Karpas-422 (cell line): Measurements from ENCODE around the gene TCEANC. TPM values are rescaled to one million over a fixed set of nuclear protein-coding genes. Genes with fewer than 3 reads are reported as not detected.
"Not testable (repeated sequence)": the region's sequence is repeated elsewhere in the genome, so short reads cannot be mapped to it uniquely, and the experiment has no call there.

Experiments
- DNase-seq: peaks from one replicate; pipeline ENCODE4 v3.0.0-alpha.2; 2015
- H2AFZ ChIP-seq: fragments of 200-600 bp; sonication (generic); 2 replicates; pipeline ENCODE4 v1.6.1; 2014; ENCODE audit warnings: antibody characterized with exemption, low read length, mixed read lengths
- H3K27ac ChIP-seq: fragments of 200-600 bp; sonication (generic); 2 replicates; pipeline ENCODE4 v1.5.1; 2014; ENCODE audit warnings: mild to moderate bottlenecking, low read length, moderate library complexity
- H3K27me3 ChIP-seq: fragments of 200-600 bp; sonication (generic); 2 replicates; pipeline ENCODE4 v1.6.1; 2014; ENCODE audit warnings: low read length, mixed read lengths
- H3K36me3 ChIP-seq: fragments of 200-600 bp; sonication (generic); 2 replicates; pipeline ENCODE4 v1.6.1; 2014; ENCODE audit warnings: low read length, mixed read lengths; ENCODE audit not compliant: insufficient read depth
- H3K4me1 ChIP-seq: fragments of 200-600 bp; sonication (generic); 2 replicates; pipeline ENCODE4 v1.6.1; 2014; ENCODE audit warnings: mild to moderate bottlenecking, low read length, mixed read lengths
- H3K4me2 ChIP-seq: fragments of 200-600 bp; sonication (generic); 2 replicates; pipeline ENCODE4 v1.6.1; 2014; ENCODE audit warnings: low read length, low read depth, mild to moderate bottlenecking; ENCODE audit not compliant: poor library complexity, severe bottlenecking
- H3K4me3 ChIP-seq: fragments of 200-600 bp; sonication (generic); 2 replicates; pipeline ENCODE4 v1.5.1; 2014; ENCODE audit warnings: mild to moderate bottlenecking, antibody characterized with exemption, low read length, mixed read lengths
- H3K79me2 ChIP-seq: fragments of 200-600 bp; sonication (generic); 2 replicates; pipeline ENCODE4 v1.6.1; 2014; ENCODE audit warnings: mild to moderate bottlenecking, low read length, mixed read lengths
- H3K9ac ChIP-seq: fragments of 200-600 bp; sonication (generic); 2 replicates; pipeline ENCODE4 v1.6.0; 2014; ENCODE audit warnings: low read length
- H3K9me2 ChIP-seq: fragments of 200-600 bp; sonication (generic), shearing (Covaris generic); replicated peaks from 2 replicates; pipeline ENCODE4 v1.6.0; 2014; ENCODE audit warnings: mild to moderate bottlenecking, low read length, moderate library complexity; ENCODE audit not compliant: insufficient read depth
- H3K9me3 ChIP-seq: fragments of 300-700, 200-600 bp; sonication (generic); 2 replicates; pipeline ENCODE4 v1.6.1; 2014; ENCODE audit warnings: low read length, mixed read lengths
- H4K20me1 ChIP-seq: fragments of 200-600 bp; sonication (generic); 2 replicates; pipeline ENCODE4 v1.6.1; 2014; ENCODE audit warnings: mild to moderate bottlenecking, antibody characterized with exemption, low read length, low read depth; ENCODE audit not compliant: insufficient read depth
- total RNA-seq: library from RNA; depleted of rRNA; stranded (reverse); fragments of >200 nt; shearing (Covaris generic); gene quantifications from 2 replicates; pipeline ENCODE4 v1.2.3, GENCODE V29; 2014; ENCODE audit warnings: low replicate concordance

The TCEANC gene
- total RNA-seq, 1 experiment from 2014 or later: 4.3 TPM

DNA sequence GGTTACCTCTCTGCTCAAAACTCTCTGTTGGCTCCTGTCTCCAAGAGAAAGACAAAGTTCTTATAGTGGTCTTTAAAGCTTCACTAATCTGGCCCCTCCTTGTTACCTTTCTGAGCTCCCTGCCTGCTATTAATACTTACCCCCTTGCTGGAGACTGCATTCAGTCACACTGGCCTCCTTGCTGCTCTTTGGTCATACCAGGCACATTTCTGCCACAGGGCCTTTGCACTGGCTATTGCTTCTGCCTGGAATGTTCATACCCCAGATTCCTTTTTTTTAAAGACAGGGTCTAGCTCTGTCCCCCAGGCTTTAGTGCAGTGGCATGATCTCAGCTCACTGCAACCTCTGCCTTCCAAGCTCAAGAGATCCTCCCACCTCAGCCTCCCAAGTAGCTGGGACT lies 20.1 kb downstream of the TCEANC start:
- Histone ChIP-seq H3K79me2 (no peaks in the 10 kb centered on the region), H3K27me3 (no peaks in the 10 kb centered on the region), H4K20me1 (no peaks in the 10 kb centered on the region), H3K9me3 (no peaks in the 10 kb centered on the region), H3K36me3 (no peaks in the 10 kb centered on the region), H2AFZ (no peak overlapping the region), H3K4me2 (no peak overlapping the region), H3K9me2 (no peaks in the 10 kb centered on the region), H3K9ac (no peak overlapping the region), H3K4me1 (peaks cover 67% of the 10 kb centered on the region), H3K27ac (peak overlapping the region; percentile 92; the same call in 1 of the 2 replicates), H3K4me3 (no peak overlapping the region)
- DNase-seq: no peak

- Histone ChIP-seq H3K27ac (peak overlapping the region; percentile 86), H3K36me3 (no peaks in the 10 kb centered on the region), H2AFZ (no peak overlapping the region; the same call in 1 of the 2 replicates), H3K4me1 (peaks cover 34% of the 10 kb centered on the region), H4K20me1 (no peaks in the 10 kb centered on the region), H3K27me3 (no peaks in the 10 kb centered on the region), H3K9me3 (no peaks in the 10 kb centered on the region), H3K79me2 (no peaks in the 10 kb centered on the region), H3K4me3 (peak overlapping the region; percentile 32), H3K9me2 (no peaks in the 10 kb centered on the region), H3K4me2 (peak overlapping the region; percentile 72), H3K9ac (peak overlapping the region; percentile 48)
- peak; percentile 74 for DNase-seq
Observed at GRCh38 chrX:13676885-13677284, 23.9 kb downstream of the TCEANC start.

- H3K4me1 ChIP-seq: peaks cover 24% of the 10 kb centered on the region
- not testable (repeated sequence) for H2AFZ ChIP-seq
Observed at GRCh38 chrX:13679700-13680099, 26.8 kb downstream of the TCEANC start.

GRCh38 chrX:13681595-13681994 lies 28.7 kb downstream of the TCEANC start:
- Histone ChIP-seq H3K4me3 (no peak overlapping the region), H3K36me3 (no peaks in the 10 kb centered on the region), H2AFZ (no peak overlapping the region), H3K4me1 (peaks cover 29% of the 10 kb centered on the region), H3K27me3 (no peaks in the 10 kb centered on the region), H3K9me3 (no peaks in the 10 kb centered on the region), H3K9ac (no peak overlapping the region), H3K9me2 (no peaks in the 10 kb centered on the region), H3K79me2 (no peaks in the 10 kb centered on the region), H4K20me1 (no peaks in the 10 kb centered on the region), H3K27ac (no peak overlapping the region), H3K4me2 (no peak overlapping the region)
- no peak for DNase-seq

More at GRCh38 chrX:13679700-13680099, 26.8 kb downstream of the TCEANC start:
- not testable (repeated sequence) for H3K9ac ChIP-seq, H4K20me1 ChIP-seq, H3K36me3 ChIP-seq, H3K27ac ChIP-seq, H3K9me2 ChIP-seq, H3K4me3 ChIP-seq, H3K4me2 ChIP-seq, H3K79me2 ChIP-seq, DNase-seq, H3K27me3 ChIP-seq, H3K9me3 ChIP-seq

- Histone ChIP-seq H3K4me3 (no peak overlapping the region), H3K4me1 (peaks cover 31% of the 10 kb centered on the region), H3K9me2 (no peaks in the 10 kb centered on the region), H3K36me3 (no peaks in the 10 kb centered on the region), H3K27ac (no peak overlapping the region), H3K27me3 (no peaks in the 10 kb centered on the region), H3K4me2 (no peak overlapping the region), H3K9me3 (no peaks in the 10 kb centered on the region), H3K9ac (no peak overlapping the region), H2AFZ (no peak overlapping the region), H3K79me2 (peaks cover 5% of the 10 kb centered on the region), H4K20me1 (no peaks in the 10 kb centered on the region)
- DNase-seq: no peak
Observed at GRCh38 chrX:13684361-13684760, 31.4 kb downstream of the TCEANC start.

- H3K4me3 ChIP-seq: no peak overlapping the region
- H3K9me3 ChIP-seq: no peaks in the 10 kb centered on the region
- no peak for DNase-seq
- no peaks in the 10 kb centered on the region for H3K27me3 ChIP-seq
- peaks cover 13% of the 10 kb centered on the region for H3K79me2 ChIP-seq
- no peak overlapping the region for H3K4me2 ChIP-seq
- no peak overlapping the region for H3K27ac ChIP-seq
- no peak overlapping the region for H3K9ac ChIP-seq
- peaks cover 33% of the 10 kb centered on the region for H3K4me1 ChIP-seq
- no peaks in the 10 kb centered on the region for H3K36me3 ChIP-seq
- no peaks in the 10 kb centered on the region for H3K9me2 ChIP-seq
- no peak overlapping the region for H2AFZ ChIP-seq
- no peaks in the 10 kb centered on the region for H4K20me1 ChIP-seq
Observed at GRCh38 chrX:13685126-13685763, 32.3 kb downstream of the TCEANC start.

DNA sequence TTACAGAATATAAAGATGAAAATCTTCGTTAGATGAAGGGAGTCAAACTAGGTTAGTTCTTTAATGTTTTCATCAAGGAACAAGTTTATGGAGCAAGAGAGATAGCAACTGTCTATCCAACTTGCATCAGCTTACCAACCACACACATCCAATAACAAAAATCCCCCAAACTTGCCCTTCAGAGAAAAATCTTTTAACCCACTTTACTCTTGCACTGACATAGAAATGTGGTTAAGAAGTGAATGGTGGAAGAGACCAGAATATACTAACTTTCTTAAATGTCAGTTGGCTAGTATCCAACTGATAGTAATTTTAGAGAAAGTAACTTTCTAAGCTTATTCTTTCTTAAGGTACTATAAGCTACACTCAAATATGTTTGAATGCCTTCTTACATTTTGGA lies 34.3 kb downstream of the TCEANC start:
- Histone ChIP-seq H3K9me3 (no peaks in the 10 kb centered on the region), H3K9ac (no peak overlapping the region), H2AFZ (0 out of 2 replicates have a peak overlapping the region, but pooled peaks have one; percentile 15), H3K4me2 (no peak overlapping the region), H4K20me1 (no peaks in the 10 kb centered on the region), H3K79me2 (peaks cover 31% of the 10 kb centered on the region), H3K27me3 (no peaks in the 10 kb centered on the region), H3K4me1 (peaks cover 52% of the 10 kb centered on the region), H3K27ac (no peak overlapping the region), H3K9me2 (no peaks in the 10 kb centered on the region), H3K4me3 (no peak overlapping the region), H3K36me3 (no peaks in the 10 kb centered on the region)
- DNase-seq: no peak

DNA sequence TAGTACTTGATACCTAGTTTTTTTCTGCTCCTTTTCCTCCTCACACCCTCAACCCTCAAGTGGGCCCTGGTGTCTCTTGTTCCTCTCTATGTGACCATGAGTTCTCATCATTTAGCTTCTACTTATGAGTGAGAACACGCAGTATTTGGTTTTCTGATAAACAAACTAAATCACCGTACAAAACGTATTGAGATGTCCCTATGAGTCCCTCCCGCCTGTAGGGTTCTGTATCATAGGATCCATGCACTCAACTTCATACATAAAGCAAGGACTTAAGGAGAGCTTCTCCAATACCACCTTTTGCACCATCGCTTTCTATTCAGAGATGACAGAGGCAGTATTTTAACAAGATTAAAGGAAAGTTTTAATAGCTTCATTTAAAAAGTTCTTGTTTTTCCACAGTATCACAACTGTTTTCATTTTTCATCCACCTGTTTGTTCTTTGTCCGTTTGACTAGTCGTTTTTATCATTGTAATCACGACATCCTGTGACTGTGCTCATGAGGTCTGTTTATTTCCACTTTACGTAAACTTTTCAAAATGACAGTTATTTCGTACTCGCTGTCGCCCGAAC lies 35.5 kb downstream of the TCEANC start:
- Histone ChIP-seq H3K9me2 (no peaks in the 10 kb centered on the region), H3K9me3 (no peaks in the 10 kb centered on the region), H3K36me3 (no peaks in the 10 kb centered on the region), H4K20me1 (peaks cover 1% of the 10 kb centered on the region; the same call in 1 of the 2 replicates), H3K9ac (peak overlapping the region; percentile 84), H2AFZ (no peak overlapping the region), H3K4me1 (peaks cover 65% of the 10 kb centered on the region), H3K27ac (peak overlapping the region; percentile 4; the same call in 1 of the 2 replicates), H3K4me3 (peak overlapping the region; percentile 70), H3K79me2 (peaks cover 44% of the 10 kb centered on the region), H3K4me2 (peak overlapping the region; percentile 75), H3K27me3 (no peaks in the 10 kb centered on the region)
- no peak for DNase-seq
